CD14-positive monocyte (primary cell): ENCODE measurements around the gene RPS14. TPM values are rescaled to one million over a fixed set of nuclear protein-coding genes. Genes with fewer than 3 reads are reported as not detected.
A peak's percentile ranks its signal among the peaks of the same experiment; 100 is the strongest.

Source experiments
- DNase-seq, 3 donors: peaks; one replicate each; pipeline ENCODE4 v3.0.0-alpha.2; 2011 to 2022
- H2AFZ ChIP-seq: 2 replicates; pipeline ENCODE4 v1.6.0; 2012; ENCODE audit warnings: mild to moderate bottlenecking, low read depth, low read length, inconsistent platforms; ENCODE audit not compliant: insufficient read depth, poor library complexity, severe bottlenecking
- H3K27ac ChIP-seq, 2 donors: 1 replicate in 1 of 2; 2 replicates in 1 of 2; pipeline ENCODE4 v1.5.1; 2012 to 2013; ENCODE audit warnings: low read length in 2 of 2, control low read depth in 1 of 2, inconsistent platforms in 1 of 2, low read depth in 1 of 2, mild to moderate bottlenecking in 1 of 2
- H3K27me3 ChIP-seq, 2 donors: one replicate each; pipeline versions ENCODE4 v1.6.0 to v1.6.1; 2011 to 2013; ENCODE audit warnings: low read length in 2 of 2; ENCODE audit not compliant: control insufficient read depth in 2 of 2, insufficient read depth in 2 of 2
- H3K36me3 ChIP-seq, 2 donors: replicated peaks in 1 of 2; 1 replicate in 1 of 2; 2 replicates in 1 of 2; pipeline versions ENCODE4 v1.5.1 to v1.6.1; 2012 to 2013; ENCODE audit warnings: low read length in 2 of 2, control low read depth in 1 of 2, inconsistent platforms in 1 of 2, mild to moderate bottlenecking in 1 of 2; ENCODE audit not compliant: insufficient read depth in 2 of 2, control insufficient read depth in 1 of 2
- H3K4me1 ChIP-seq, 2 donors: 1 replicate in 1 of 2; 2 replicates in 1 of 2; pipeline versions ENCODE4 v1.5.1 to v1.6.1; 2012 to 2013; ENCODE audit warnings: low read length in 2 of 2, control low read depth in 1 of 2, inconsistent platforms in 1 of 2, mild to moderate bottlenecking in 1 of 2, moderate library complexity in 1 of 2; ENCODE audit not compliant: insufficient read depth in 2 of 2, control insufficient read depth in 1 of 2
- H3K4me2 ChIP-seq: replicated peaks from 2 replicates; pipeline ENCODE3; 2012; ENCODE audit warnings: low read length, moderate library complexity, mild to moderate bottlenecking; ENCODE audit not compliant: poor library complexity, severe bottlenecking; ENCODE audit errors: extremely low read depth
- H3K4me3 ChIP-seq, 3 experiments: fragments of 200-600 bp in 1 of 3; sonication (generic) in 1 of 3; replicated peaks in 1 of 3; 1 replicate in 2 of 3; 2 replicates in 1 of 3; pipeline ENCODE4 v1.5.1; 2011 to 2013; ENCODE audit warnings: low read length in 3 of 3, mild to moderate bottlenecking in 3 of 3, control low read depth in 2 of 3, low read depth in 2 of 3, inconsistent platforms in 1 of 3, moderate library complexity in 1 of 3
- H3K79me2 ChIP-seq: 2 replicates; pipeline ENCODE4 v1.6.0; 2012; ENCODE audit warnings: mild to moderate bottlenecking, control low read depth, inconsistent platforms, low read length, moderate library complexity; ENCODE audit not compliant: insufficient read depth
- H3K9ac ChIP-seq: 2 replicates; pipeline ENCODE4 v1.6.0; 2017; ENCODE audit warnings: low read length, mild to moderate bottlenecking; ENCODE audit not compliant: insufficient read depth, poor library complexity, severe bottlenecking
- H3K9me3 ChIP-seq, 2 donors: replicated peaks in 1 of 2; 1 replicate in 1 of 2; 2 replicates in 1 of 2; pipeline versions ENCODE4 v1.5.1 to v1.6.1; 2012 to 2013; ENCODE audit warnings: low read length in 2 of 2, control low read depth in 1 of 2; ENCODE audit not compliant: control insufficient read depth in 1 of 2, insufficient read depth in 1 of 2
- H4K20me1 ChIP-seq: 2 replicates; pipeline ENCODE4 v1.6.0; 2012; ENCODE audit warnings: mild to moderate bottlenecking, low read length, control low read depth, moderate library complexity; ENCODE audit not compliant: insufficient read depth
- H3K27ac Mint-ChIP-seq, 7 donors: one replicate each; pipeline ENCODE4 v1.8.0; 2020; ENCODE audit warnings: mild to moderate bottlenecking in 7 of 7, mixed read lengths in 7 of 7, moderate library complexity in 6 of 7, inconsistent platforms in 2 of 7
- H3K27me3 Mint-ChIP-seq, 3 donors: one replicate each; pipeline ENCODE4 v1.8.0; 2021 to 2022; ENCODE audit warnings: low read depth in 3 of 3, mild to moderate bottlenecking in 3 of 3, mixed read lengths in 3 of 3, moderate library complexity in 3 of 3, inconsistent platforms in 1 of 3
- H3K36me3 Mint-ChIP-seq, 2 donors: one replicate each; pipeline ENCODE4 v1.8.0; 2020; ENCODE audit warnings: mixed read lengths in 2 of 2, inconsistent platforms in 1 of 2, mild to moderate bottlenecking in 1 of 2
- H3K4me1 Mint-ChIP-seq: one replicate; pipeline ENCODE4 v1.8.0; 2020; ENCODE audit warnings: mild to moderate bottlenecking, mixed read lengths
- H3K4me3 Mint-ChIP-seq, 2 donors: one replicate each; pipeline ENCODE4 v1.8.0; 2020; ENCODE audit warnings: mild to moderate bottlenecking in 2 of 2, mixed read lengths in 2 of 2, moderate library complexity in 1 of 2
- H3K9me3 Mint-ChIP-seq, 7 donors: one replicate each; pipeline ENCODE4 v1.8.0; 2020 to 2022; ENCODE audit warnings: mixed read lengths in 7 of 7, mild to moderate bottlenecking in 6 of 7, moderate library complexity in 6 of 7, inconsistent platforms in 2 of 7
- WGBS: methylation state at CpG from one replicate; pipeline ENCODE4 v1.1.5; 2013; ENCODE audit warnings: missing lambda C conversion rate; ENCODE audit not compliant: insufficient coverage; 5-methylcytosine and 5-hydroxymethylcytosine counted together
- intact Hi-C, 2 donors: fragments of 100-400 bp; cut with micrococcal nuclease; formaldehyde crosslinking; loops; one replicate each; pipeline versions ENCODE4 v1.15.0 to v1.15.1; 2023
- polyA plus RNA-seq, 3 donors: library from polyadenylated mRNA; depleted of rRNA in 1 of 3; unstranded in 2 of 3; stranded (reverse) in 1 of 3; fragments of 300-500 nt in 2 of 3; fragments of >200 nt in 1 of 3; fragmentation: Illumina TruSeq in 2 of 3; gene quantifications; 1 replicate in 2 of 3; 2 replicates in 1 of 3; pipeline ENCODE4 v1.2.3, GENCODE V29; 2012 to 2021
- TF ChIP-seq, protein P1 (sequence below): fragments of 200-600 bp; IDR thresholded peaks from one replicate; pipeline ENCODE4 v1.8.0; 2022; ENCODE audit warnings: antibody characterized with exemption, mild to moderate bottlenecking

The RPS14 gene
- polyA plus RNA-seq, 3 donors, result 2,768 to 4,675 (median 3,499) TPM

DNA sequence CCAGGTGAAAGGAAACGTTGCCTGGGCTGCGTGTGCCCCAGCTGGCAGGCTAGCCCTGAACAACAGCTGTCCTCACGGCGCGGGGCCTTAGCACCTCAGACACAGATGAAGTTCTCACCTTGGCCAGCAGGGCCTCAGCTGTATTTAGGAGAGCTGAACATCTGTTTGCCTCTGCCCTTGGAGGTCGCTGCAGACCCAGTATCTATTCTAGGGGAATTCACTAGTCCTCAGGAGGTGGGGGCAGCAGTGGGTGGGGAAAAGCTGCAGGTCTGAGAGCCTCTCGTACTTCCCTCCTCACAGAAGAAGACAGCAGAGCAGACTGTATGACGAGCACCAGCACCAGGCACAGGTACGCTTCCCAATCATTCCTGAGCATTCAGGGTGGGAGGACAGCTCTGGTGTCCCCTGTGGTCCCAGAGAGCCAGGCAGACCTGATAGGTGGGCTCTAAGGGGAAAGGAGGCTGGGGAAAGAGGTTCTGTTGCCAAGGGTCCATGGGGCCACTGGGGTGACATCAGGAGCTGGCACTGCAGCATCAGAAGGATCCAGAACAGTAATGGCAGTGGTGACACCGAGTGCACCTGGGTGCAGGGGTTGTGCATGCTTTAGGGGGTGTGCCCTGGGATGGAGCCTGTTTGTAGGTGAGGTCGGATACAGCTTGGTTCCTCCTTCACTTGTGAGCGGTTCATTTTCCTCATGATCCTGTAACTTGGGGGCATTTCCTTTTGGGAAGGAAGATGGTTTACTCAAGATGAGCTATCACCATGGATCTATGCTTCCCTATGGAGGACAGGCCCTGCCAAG, 50.6 kb downstream of the RPS14 start:
- peaks cover 2% of the 10 kb centered on the region for H3K79me2 ChIP-seq
- Mint-ChIP-seq H3K4me1 (peaks cover 4% of the 10 kb centered on the region), H3K4me3 (no peak overlapping the region), H3K27me3 (peaks cover 0 to 2% (median 1%) of the 10 kb centered on the region in 3 donors), H3K9me3 (no peaks in the 10 kb centered on the region), H3K36me3 (peaks cover 70 to 96% of the 10 kb centered on the region in 2 donors), H3K27ac (peak overlapping the region; percentile 15 to 78 (median 66))
- H3K27me3 ChIP-seq, result no peaks in the 10 kb centered on the region
- no peak overlapping the region for H3K4me3 ChIP-seq
- peak; percentile 37 to 65 (median 56) for DNase-seq
- TF ChIP-seq, protein P1, sequence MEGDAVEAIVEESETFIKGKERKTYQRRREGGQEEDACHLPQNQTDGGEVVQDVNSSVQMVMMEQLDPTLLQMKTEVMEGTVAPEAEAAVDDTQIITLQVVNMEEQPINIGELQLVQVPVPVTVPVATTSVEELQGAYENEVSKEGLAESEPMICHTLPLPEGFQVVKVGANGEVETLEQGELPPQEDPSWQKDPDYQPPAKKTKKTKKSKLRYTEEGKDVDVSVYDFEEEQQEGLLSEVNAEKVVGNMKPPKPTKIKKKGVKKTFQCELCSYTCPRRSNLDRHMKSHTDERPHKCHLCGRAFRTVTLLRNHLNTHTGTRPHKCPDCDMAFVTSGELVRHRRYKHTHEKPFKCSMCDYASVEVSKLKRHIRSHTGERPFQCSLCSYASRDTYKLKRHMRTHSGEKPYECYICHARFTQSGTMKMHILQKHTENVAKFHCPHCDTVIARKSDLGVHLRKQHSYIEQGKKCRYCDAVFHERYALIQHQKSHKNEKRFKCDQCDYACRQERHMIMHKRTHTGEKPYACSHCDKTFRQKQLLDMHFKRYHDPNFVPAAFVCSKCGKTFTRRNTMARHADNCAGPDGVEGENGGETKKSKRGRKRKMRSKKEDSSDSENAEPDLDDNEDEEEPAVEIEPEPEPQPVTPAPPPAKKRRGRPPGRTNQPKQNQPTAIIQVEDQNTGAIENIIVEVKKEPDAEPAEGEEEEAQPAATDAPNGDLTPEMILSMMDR, result peak; percentile 63
- no peak overlapping the region for H3K4me2 ChIP-seq
- 74% methylated on average over 8 of the region's 12 CpGs for WGBS
- H3K36me3 ChIP-seq, result peaks cover 74 to 88% of the 10 kb centered on the region in 2 donors
- H3K9me3 ChIP-seq, result no peaks in the 10 kb centered on the region
- H3K27ac ChIP-seq, result peak overlapping the region; percentile 29 to 40
- H3K9ac ChIP-seq, result no peak overlapping the region
- peaks cover 100% of the 10 kb centered on the region for H4K20me1 ChIP-seq
- no peak overlapping the region for H2AFZ ChIP-seq
- intact Hi-C loops, result loop anchor here in 1 of 2 donors (5.0 kb wide), 1 partner anchor 38 kb away; no protein-coding TSS in a partner anchor
- H3K4me1 ChIP-seq, result no peaks in the 10 kb centered on the region

DNA sequence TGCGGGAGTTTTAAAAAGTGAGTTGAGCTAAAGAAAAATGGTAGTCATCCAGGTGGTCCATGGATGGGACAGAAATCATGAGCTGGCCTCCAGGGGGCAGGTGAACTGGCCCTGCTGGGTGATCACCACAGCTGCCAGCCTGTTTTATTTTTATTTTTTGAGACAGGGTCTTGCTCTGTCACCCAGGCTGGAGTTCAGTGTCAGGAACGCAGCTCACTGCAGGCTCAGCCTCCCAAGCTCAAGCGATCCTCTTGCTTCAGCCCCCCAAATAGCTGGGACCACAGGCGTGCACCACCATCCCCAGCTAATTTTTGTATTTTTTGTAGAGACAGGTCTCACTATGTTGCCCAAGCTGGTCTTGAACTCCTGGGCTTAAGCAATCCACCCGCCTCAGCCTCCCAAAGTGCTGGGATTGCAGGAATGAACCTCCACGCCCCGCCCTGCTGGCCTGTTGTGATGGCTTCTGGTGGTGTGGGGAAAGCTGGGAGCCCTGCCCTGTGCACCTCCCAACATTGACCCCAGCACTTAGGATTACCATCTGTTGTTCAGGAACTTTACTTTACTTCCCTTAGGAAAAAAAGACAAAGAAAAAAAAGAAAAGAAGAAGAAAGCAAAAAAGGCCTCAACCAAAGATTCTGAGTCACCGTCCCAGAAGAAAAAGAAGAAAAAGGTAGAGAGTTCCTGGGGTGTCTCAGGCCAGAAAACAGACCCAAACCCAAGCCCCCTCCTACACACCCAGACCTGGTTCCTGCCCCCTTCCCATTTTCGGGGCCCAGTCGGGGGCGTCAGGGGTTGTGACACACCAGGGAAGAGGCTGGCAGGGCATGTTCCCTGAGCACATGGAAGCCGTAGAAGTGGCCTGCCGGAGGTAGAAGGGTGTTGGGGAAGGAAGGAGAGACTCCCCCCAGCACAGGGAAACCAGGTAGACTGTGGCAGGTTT, 51.5 kb downstream of the RPS14 start:
- Mint-ChIP-seq H3K4me1 (peaks cover 3% of the 10 kb centered on the region), H3K9me3 (no peaks in the 10 kb centered on the region), H3K27me3 (peaks cover 0 to 2% (median 1%) of the 10 kb centered on the region in 3 donors), H3K4me3 (no peak overlapping the region), H3K36me3 (peaks cover 71 to 96% of the 10 kb centered on the region in 2 donors), H3K27ac (peak overlapping the region in 6 of 7 donors; percentile 18 to 72 (median 60))
- no peak overlapping the region for H3K9ac ChIP-seq
- WGBS, result 100% methylated on average over 2 of the region's 13 CpGs
- intact Hi-C loops, result loop anchor here in 1 of 2 donors (5.0 kb wide), 1 partner anchor 39 kb away; no protein-coding TSS in a partner anchor
- H3K4me1 ChIP-seq, result no peaks in the 10 kb centered on the region
- peaks cover 75 to 88% of the 10 kb centered on the region in 2 donors for H3K36me3 ChIP-seq
- H3K27ac ChIP-seq, result peak overlapping the region; percentile 29 to 40
- TF ChIP-seq, protein P1, result no peak
- DNase-seq, result no peak
- H3K4me3 ChIP-seq, result no peak overlapping the region
- H3K79me2 ChIP-seq, result no peaks in the 10 kb centered on the region
- peaks cover 100% of the 10 kb centered on the region for H4K20me1 ChIP-seq
- no peaks in the 10 kb centered on the region for H3K9me3 ChIP-seq
- H3K27me3 ChIP-seq, result no peaks in the 10 kb centered on the region
- H3K4me2 ChIP-seq, result no peak overlapping the region
- no peak overlapping the region for H2AFZ ChIP-seq
